Measurements from ENCODE around the gene TRIM71.

GRCh38 chr3:32867954-32868353 lies 50.2 kb downstream of the TRIM71 start:
- TF ChIP-seq POLR2AphosphoS5 (IDR thresholded peaks at IDR 0.05) (no peak), CTCF (IDR thresholded peaks at IDR 0.05) (no peak), EP300 (IDR thresholded peaks at IDR 0.05) (no peak)
